ENCODE results near the gene SLC52A3. TPM values are rescaled to one million over a fixed set of nuclear protein-coding genes. Genes with fewer than 3 reads are reported as not detected.
"Not testable (repeated sequence)": the region's sequence is repeated elsewhere in the genome, so short reads cannot be mapped to it uniquely, and the experiment has no call there.

Gene SLC52A3
- polyA plus RNA-seq, 1 experiment: not detected

DNA sequence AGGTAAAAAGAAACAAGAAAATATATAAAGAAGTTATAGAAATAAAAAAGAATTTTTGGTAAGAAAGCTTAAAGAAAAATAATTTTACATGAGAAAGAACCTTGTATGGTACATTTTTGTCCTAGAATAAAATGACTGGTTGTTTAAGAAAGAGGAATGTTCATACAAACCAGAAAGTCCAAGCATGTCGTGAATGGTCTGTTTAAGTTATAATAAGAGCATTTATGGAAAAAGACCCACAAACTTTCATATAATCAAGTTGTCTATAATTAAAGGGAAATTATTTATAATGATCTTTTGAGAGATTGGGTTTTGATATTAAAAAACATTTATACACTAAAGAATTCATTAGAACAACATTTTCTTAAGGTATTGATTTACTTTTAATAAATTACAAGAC is 37.4 kb upstream of the SLC52A3 start:
- DNase-seq (ENCODE audit: low read depth): no peak
- CTCF ChIA-PET: interaction anchor here (0.9 to 1.8 kb wide), 2 partner anchors 11 to 151 kb away, joined by 5 read pairs; no protein-coding TSS in a partner anchor

DNA sequence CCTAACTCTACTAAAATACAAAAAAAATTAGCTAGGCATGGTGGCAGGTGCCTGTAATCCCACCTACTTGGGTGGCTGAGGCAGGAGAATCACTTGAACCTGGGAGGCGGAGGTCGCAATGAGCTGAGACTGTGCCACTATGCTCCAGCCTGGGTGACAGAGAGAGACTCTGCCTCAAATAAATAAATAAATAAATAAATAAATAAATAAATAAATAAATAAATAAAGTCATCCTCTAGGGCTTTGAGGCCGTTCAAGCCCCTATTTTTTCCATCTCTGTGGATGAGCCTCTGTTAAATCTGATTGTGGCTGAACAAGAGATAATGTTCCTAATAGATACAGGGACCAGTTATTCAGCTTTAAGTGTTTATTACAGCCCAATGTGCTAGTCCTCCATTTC is 33.4 kb upstream of the SLC52A3 start:
- ChIA-PET POLR2A (no interaction called here), CTCF (interaction anchor here (0.7 to 1.0 kb wide), 2 partner anchors 16 to 712 kb away, joined by 3 read pairs; no protein-coding TSS in a partner anchor)
- Histone ChIP-seq H3K27me3 (ENCODE audit: control insufficient read depth, insufficient read depth, low read length) (no peaks in the 10 kb centered on the region), H3K4me3 (ENCODE audit: low read depth, low read length) (no peak overlapping the region), H3K36me3 (ENCODE audit: control insufficient read depth, insufficient read depth, low read length) (no peaks in the 10 kb centered on the region)
- TF ChIP-seq, protein P1, sequence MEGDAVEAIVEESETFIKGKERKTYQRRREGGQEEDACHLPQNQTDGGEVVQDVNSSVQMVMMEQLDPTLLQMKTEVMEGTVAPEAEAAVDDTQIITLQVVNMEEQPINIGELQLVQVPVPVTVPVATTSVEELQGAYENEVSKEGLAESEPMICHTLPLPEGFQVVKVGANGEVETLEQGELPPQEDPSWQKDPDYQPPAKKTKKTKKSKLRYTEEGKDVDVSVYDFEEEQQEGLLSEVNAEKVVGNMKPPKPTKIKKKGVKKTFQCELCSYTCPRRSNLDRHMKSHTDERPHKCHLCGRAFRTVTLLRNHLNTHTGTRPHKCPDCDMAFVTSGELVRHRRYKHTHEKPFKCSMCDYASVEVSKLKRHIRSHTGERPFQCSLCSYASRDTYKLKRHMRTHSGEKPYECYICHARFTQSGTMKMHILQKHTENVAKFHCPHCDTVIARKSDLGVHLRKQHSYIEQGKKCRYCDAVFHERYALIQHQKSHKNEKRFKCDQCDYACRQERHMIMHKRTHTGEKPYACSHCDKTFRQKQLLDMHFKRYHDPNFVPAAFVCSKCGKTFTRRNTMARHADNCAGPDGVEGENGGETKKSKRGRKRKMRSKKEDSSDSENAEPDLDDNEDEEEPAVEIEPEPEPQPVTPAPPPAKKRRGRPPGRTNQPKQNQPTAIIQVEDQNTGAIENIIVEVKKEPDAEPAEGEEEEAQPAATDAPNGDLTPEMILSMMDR (IDR thresholded peaks at IDR 0.05; ENCODE audit: insufficient read depth, low read depth, low read length): no peak
- DNase-seq (ENCODE audit: low read depth): no peak

More for the DNA sequence above, 37.4 kb upstream of the SLC52A3 start:
- TF ChIP-seq, protein P1 (IDR thresholded peaks at IDR 0.05; ENCODE audit: insufficient read depth, low read depth, low read length): no peak
- no peak overlapping the region for H3K4me3 ChIP-seq (ENCODE audit: low read depth, low read length)
- no peaks in the 10 kb centered on the region for H3K27me3 ChIP-seq (ENCODE audit: control insufficient read depth, insufficient read depth, low read length)
- POLR2A ChIA-PET: no interaction called here
- H3K36me3 ChIP-seq (ENCODE audit: control insufficient read depth, insufficient read depth, low read length): no peaks in the 10 kb centered on the region

GRCh38 chr20:800026-800425 is 31.7 kb upstream of the SLC52A3 start:
- CTCF ChIA-PET: interaction anchor here (0.8 kb wide), 1 partner anchor 16 kb away, joined by 3 read pairs; no protein-coding TSS in a partner anchor
- H3K27me3 ChIP-seq (ENCODE audit: control insufficient read depth, insufficient read depth, low read length); H3K36me3 ChIP-seq (ENCODE audit: control insufficient read depth, insufficient read depth, low read length); H3K4me3 ChIP-seq (ENCODE audit: low read depth, low read length); DNase-seq (ENCODE audit: low read depth); POLR2A ChIA-PET: not testable (repeated sequence)

GRCh38 chr20:798746-799145 is 30.4 kb upstream of the SLC52A3 start:
- CTCF ChIA-PET; H3K36me3 ChIP-seq (ENCODE audit: control insufficient read depth, insufficient read depth, low read length); H3K27me3 ChIP-seq (ENCODE audit: control insufficient read depth, insufficient read depth, low read length); DNase-seq (ENCODE audit: low read depth); POLR2A ChIA-PET; H3K4me3 ChIP-seq (ENCODE audit: low read depth, low read length): not testable (repeated sequence)

DNA sequence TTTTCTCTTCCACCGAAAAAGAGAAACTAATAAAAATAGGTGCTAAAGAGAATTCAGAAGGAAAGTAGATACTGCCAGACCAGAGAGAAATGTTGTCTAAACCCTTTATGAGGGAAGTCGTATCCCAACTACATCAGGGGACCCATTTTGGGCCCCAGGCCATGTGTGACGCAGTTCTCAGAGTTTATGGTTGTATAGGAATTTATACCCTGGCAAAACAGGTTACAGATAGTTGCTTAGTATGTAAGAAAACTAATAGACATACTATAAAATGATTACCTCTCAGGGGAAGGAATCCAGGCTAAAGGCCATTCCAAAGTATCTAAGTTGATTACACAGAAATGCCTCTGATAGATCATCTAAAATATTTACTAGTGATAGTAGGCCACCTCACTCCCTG is 28.6 kb upstream of the SLC52A3 start:
- DNase-seq (ENCODE audit: low read depth): no peak
- Histone ChIP-seq H3K27me3 (ENCODE audit: control insufficient read depth, insufficient read depth, low read length) (no peaks in the 10 kb centered on the region), H3K4me3 (ENCODE audit: low read depth, low read length) (no peak overlapping the region), H3K36me3 (ENCODE audit: control insufficient read depth, insufficient read depth, low read length) (no peaks in the 10 kb centered on the region)
- POLR2A ChIA-PET: no interaction called here
- TF ChIP-seq, protein P1 (IDR thresholded peaks at IDR 0.05; ENCODE audit: insufficient read depth, low read depth, low read length): no peak
- CTCF ChIA-PET: interaction anchor here (1.4 kb wide), 1 partner anchor 19 kb away, joined by 3 read pairs; no protein-coding TSS in a partner anchor

DNA sequence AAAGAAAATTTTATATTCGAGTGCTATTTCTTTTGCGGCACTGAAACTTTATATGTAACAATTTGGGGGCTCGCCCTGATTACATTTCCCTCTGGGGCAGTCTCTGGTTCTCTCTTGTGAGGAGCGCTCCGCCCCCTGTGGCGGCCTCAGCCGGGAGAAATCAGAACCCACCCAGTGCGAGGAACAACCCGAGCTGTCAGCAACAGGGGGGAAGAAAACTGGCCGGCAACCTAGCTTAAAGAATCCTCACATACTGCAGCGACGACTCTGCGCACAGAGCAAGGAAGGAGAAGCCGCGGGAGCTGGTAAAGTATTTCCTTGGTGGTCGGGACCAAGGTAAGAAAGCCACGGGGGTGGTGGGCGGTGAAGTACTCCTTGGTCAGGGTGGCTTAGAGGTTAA is 23.9 kb upstream of the SLC52A3 start:
- CTCF ChIA-PET: no interaction called here
- TF ChIP-seq, protein P1 (IDR thresholded peaks at IDR 0.05; ENCODE audit: insufficient read depth, low read depth, low read length): no peak

More for the DNA sequence above, 23.9 kb upstream of the SLC52A3 start:
- Histone ChIP-seq H3K36me3 (ENCODE audit: control insufficient read depth, insufficient read depth, low read length) (no peaks in the 10 kb centered on the region), H3K27me3 (ENCODE audit: control insufficient read depth, insufficient read depth, low read length) (no peaks in the 10 kb centered on the region), H3K4me3 (ENCODE audit: low read depth, low read length) (no peak overlapping the region)
- POLR2A ChIA-PET: no interaction called here
- DNase-seq (ENCODE audit: low read depth): no peak
